H9 (cell line): ENCODE results near the gene TSPAN5. TPM values are rescaled to one million over a fixed set of nuclear protein-coding genes. Genes with fewer than 3 reads are reported as not detected.

Experiments used
- DNase-seq: peaks from one replicate; pipeline ENCODE4 v3.0.0-alpha.2; 2017
- H2AFZ ChIP-seq: one replicate; pipeline ENCODE4 v1.6.1; 2013; ENCODE audit warnings: mild to moderate bottlenecking, low read length, control low read depth, moderate library complexity
- H2AK5ac ChIP-seq: 2 replicates; pipeline ENCODE4 v1.6.1; 2013; ENCODE audit warnings: low read length, control low read depth, mixed read lengths; ENCODE audit not compliant: insufficient read length
- H2BK120ac ChIP-seq: one replicate; pipeline ENCODE4 v1.6.1; 2013; ENCODE audit warnings: low read depth, mild to moderate bottlenecking, low read length, control low read depth, inconsistent platforms; ENCODE audit not compliant: poor library complexity, severe bottlenecking
- H2BK12ac ChIP-seq: 2 replicates; pipeline ENCODE4 v1.6.1; 2013; ENCODE audit warnings: low read length, control low read depth, mixed read lengths, low read depth; ENCODE audit not compliant: insufficient read length
- H2BK15ac ChIP-seq: 2 replicates; pipeline ENCODE4 v1.6.1; 2013; ENCODE audit warnings: low read depth, low read length, control low read depth
- H2BK20ac ChIP-seq: one replicate; pipeline ENCODE4 v1.6.1; 2013; ENCODE audit warnings: low read depth, mild to moderate bottlenecking, low read length, control low read depth, inconsistent platforms; ENCODE audit not compliant: poor library complexity, severe bottlenecking
- H2BK5ac ChIP-seq: 2 replicates; pipeline ENCODE4 v1.6.1; 2013; ENCODE audit warnings: low read length, control low read depth, mixed read lengths; ENCODE audit not compliant: insufficient read length
- H3K14ac ChIP-seq: 2 replicates; pipeline ENCODE4 v1.6.1; 2013; ENCODE audit warnings: low read length, control low read depth; ENCODE audit not compliant: insufficient read depth
- H3K18ac ChIP-seq: 2 replicates; pipeline ENCODE4 v1.6.1; 2013; ENCODE audit warnings: low read depth, mild to moderate bottlenecking, mixed read lengths, low read length, control low read depth; ENCODE audit not compliant: insufficient read length
- H3K23ac ChIP-seq: 2 replicates; pipeline ENCODE4 v1.6.1; 2013; ENCODE audit warnings: low read length, control low read depth, mixed read lengths, low read depth; ENCODE audit not compliant: insufficient read length
- H3K23me2 ChIP-seq: 2 replicates; pipeline ENCODE4 v1.6.1; 2013; ENCODE audit warnings: low read depth, mild to moderate bottlenecking, mixed read lengths, low read length, control low read depth; ENCODE audit not compliant: insufficient read length, poor library complexity, severe bottlenecking
- H3K27ac ChIP-seq: 2 replicates; pipeline ENCODE4 v1.5.1; 2013; ENCODE audit warnings: low read length, control low read depth, mixed read lengths, low read depth; ENCODE audit not compliant: insufficient read length
- H3K27me3 ChIP-seq: 2 replicates; pipeline ENCODE4 v1.6.1; 2013; ENCODE audit warnings: low read length, control low read depth, inconsistent platforms; ENCODE audit not compliant: insufficient read depth
- H3K4ac ChIP-seq: 2 replicates; pipeline ENCODE4 v1.6.1; 2013; ENCODE audit warnings: low read depth, mild to moderate bottlenecking, control low read depth, inconsistent platforms, low read length, moderate library complexity
- H3K4me1 ChIP-seq: 2 replicates; pipeline ENCODE4 v1.6.1; 2013; ENCODE audit warnings: low read length, control low read depth, inconsistent platforms; ENCODE audit not compliant: insufficient read depth
- H3K4me2 ChIP-seq: 2 replicates; pipeline ENCODE4 v1.6.1; 2013; ENCODE audit warnings: low read length, control low read depth, mixed read lengths; ENCODE audit not compliant: insufficient read length, insufficient read depth
- H3K56ac ChIP-seq: 2 replicates; pipeline ENCODE4 v1.6.1; 2013; ENCODE audit warnings: low read depth, mild to moderate bottlenecking, mixed read lengths, low read length, control low read depth; ENCODE audit not compliant: insufficient read length
- H3K79me1 ChIP-seq: 2 replicates; pipeline ENCODE4 v1.6.1; 2013; ENCODE audit warnings: low read depth, mild to moderate bottlenecking, moderate library complexity, low read length, control low read depth, inconsistent platforms; ENCODE audit not compliant: insufficient read depth, poor library complexity, severe bottlenecking
- H3K79me2 ChIP-seq: 2 replicates; pipeline ENCODE4 v1.6.1; 2013; ENCODE audit warnings: low read length, control low read depth, inconsistent platforms; ENCODE audit not compliant: insufficient read depth
- H3K9ac ChIP-seq: 2 replicates; pipeline ENCODE4 v1.6.1; 2013; ENCODE audit warnings: low read length, control low read depth, mixed read lengths; ENCODE audit not compliant: insufficient read length; ENCODE audit errors: extremely low read depth
- H3K9me3 ChIP-seq: one replicate; pipeline ENCODE4 v1.6.1; 2013; ENCODE audit warnings: low read depth, low read length, inconsistent platforms; ENCODE audit not compliant: control insufficient read depth
- H3T11ph ChIP-seq: one replicate; pipeline ENCODE4 v1.6.1; 2013; ENCODE audit warnings: mild to moderate bottlenecking, low read length, control low read depth, inconsistent platforms
- H4K20me1 ChIP-seq: one replicate; pipeline ENCODE4 v1.6.1; 2013; ENCODE audit not compliant: control insufficient read depth, insufficient read length, insufficient read depth
- H4K5ac ChIP-seq: 2 replicates; pipeline ENCODE4 v1.6.1; 2013; ENCODE audit warnings: low read depth, mild to moderate bottlenecking, mixed read lengths, low read length, control low read depth; ENCODE audit not compliant: insufficient read length
- H4K8ac ChIP-seq: replicated peaks from 2 replicates; pipeline ENCODE4 v1.6.1; 2013; ENCODE audit warnings: low read length, control low read depth, mixed read lengths, low read depth; ENCODE audit not compliant: insufficient read length
- H4K91ac ChIP-seq: 2 replicates; pipeline ENCODE4 v1.6.1; 2013; ENCODE audit warnings: low read depth, mild to moderate bottlenecking, moderate library complexity, mixed read lengths, low read length, control low read depth; ENCODE audit not compliant: insufficient read length
- H3K27ac Mint-ChIP-seq, 3 experiments: 2 replicates in 2 of 3; 3 replicates in 1 of 3; pipeline ENCODE4 v1.8.0; 2020 to 2021; ENCODE audit warnings: mixed read lengths in 3 of 3, mild to moderate bottlenecking in 1 of 3, moderate library complexity in 1 of 3
- H3K27me3 Mint-ChIP-seq: 2 replicates; pipeline ENCODE4 v1.8.0; 2021; ENCODE audit warnings: low read depth, mild to moderate bottlenecking, moderate library complexity, mixed read lengths
- H3K36me3 Mint-ChIP-seq, 3 experiments: 2 replicates in 2 of 3; 3 replicates in 1 of 3; pipeline ENCODE4 v1.8.0; 2020 to 2021; ENCODE audit warnings: low read depth in 3 of 3, mixed read lengths in 3 of 3; ENCODE audit not compliant: insufficient read depth in 1 of 3
- H3K4me1 Mint-ChIP-seq, 2 experiments: 2 replicates each; pipeline ENCODE4 v1.8.0; 2020; ENCODE audit warnings: mixed read lengths in 2 of 2
- H3K4me3 Mint-ChIP-seq, 2 experiments: 2 replicates in 1 of 2; 3 replicates in 1 of 2; pipeline ENCODE4 v1.8.0; 2020 to 2021; ENCODE audit warnings: mild to moderate bottlenecking in 2 of 2, mixed read lengths in 2 of 2, moderate library complexity in 1 of 2
- H3K9me3 Mint-ChIP-seq, 2 experiments: 2 replicates in 1 of 2; 3 replicates in 1 of 2; pipeline ENCODE4 v1.8.0; 2020; ENCODE audit warnings: mild to moderate bottlenecking in 2 of 2, mixed read lengths in 2 of 2, moderate library complexity in 1 of 2
- WGBS: extraction: QIAGEN DNeasy Blood & Tissue Kit; methylation state at CpG from one replicate; pipeline ENCODE4 v1.1.7; 2013; ENCODE audit warnings: missing lambda C conversion rate, low lambda C conversion rate, mixed read lengths; ENCODE audit not compliant: insufficient read length; ENCODE audit errors: extremely low coverage; 5-methylcytosine and 5-hydroxymethylcytosine counted together
- total RNA-seq: library from RNA; stranded (reverse); gene quantifications from 2 replicates; pipeline ENCODE4 v1.2.1, GENCODE V29; 2021
- TF ChIP-seq, protein P1 (sequence below): fragments of 200-600 bp; sonication (generic); conservative IDR thresholded peaks from 3 replicates; pipeline ENCODE4 v1.8.0; 2021; ENCODE audit warnings: antibody characterized with exemption, mild to moderate bottlenecking

Gene TSPAN5
- total RNA-seq, 1 experiment from 2014 or later = 7.0 TPM

DNA sequence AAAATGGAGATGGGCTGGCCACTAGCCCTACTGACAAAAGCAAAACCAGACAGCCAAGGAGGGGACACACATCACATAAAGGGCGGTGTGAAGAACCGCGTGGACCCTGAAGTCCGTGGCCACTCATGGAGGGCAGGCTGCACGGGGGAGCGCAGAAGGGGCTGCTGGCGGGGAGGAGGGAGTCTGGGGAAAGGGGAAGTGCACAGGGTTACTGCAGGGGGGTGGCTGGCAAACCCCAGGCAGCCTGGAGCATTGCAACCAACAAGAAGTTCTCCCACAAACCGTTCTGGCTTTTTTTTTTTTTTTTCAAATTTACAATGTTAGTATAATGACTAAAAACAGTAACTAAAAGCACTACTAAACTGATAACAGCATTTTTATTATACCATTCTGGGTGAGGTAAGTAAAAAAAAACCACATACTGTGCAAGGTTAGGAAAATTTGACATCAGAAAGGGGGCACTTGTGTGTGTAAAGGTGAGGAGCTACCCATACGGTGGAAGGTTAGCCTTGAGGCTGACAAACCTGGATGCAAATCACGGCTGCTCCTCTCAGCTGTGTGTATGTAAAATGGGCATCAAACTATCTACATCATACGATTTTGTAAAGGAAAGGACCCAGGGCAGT, 87.1 kb downstream of the TSPAN5 start:
- H3K14ac ChIP-seq = no peak overlapping the region
- no peak overlapping the region for H4K5ac ChIP-seq
- H3K27me3 ChIP-seq = no peaks in the 10 kb centered on the region
- WGBS = no CpG with 5 or more reads among the region's 11 CpGs
- no peak overlapping the region for H3K9ac ChIP-seq
- DNase-seq = no peak
- Mint-ChIP-seq H3K36me3 (peaks cover 0 to 4% (median 0%) of the 10 kb centered on the region in 3 experiments; a peak in 2 of 7 replicates), H3K4me3 (no peak overlapping the region), H3K27ac (no peak overlapping the region), H3K4me1 (peaks cover 5% of the 10 kb centered on the region in 2 experiments), H3K9me3 (no peaks in the 10 kb centered on the region), H3K27me3 (no peaks in the 10 kb centered on the region)
- H2AFZ ChIP-seq = no peak overlapping the region
- H4K20me1 ChIP-seq = no peaks in the 10 kb centered on the region
- peaks cover 4% of the 10 kb centered on the region for H3K4me1 ChIP-seq
- H2BK12ac ChIP-seq = no peak overlapping the region
- H3K18ac ChIP-seq = no peak overlapping the region
- H3K56ac ChIP-seq = no peak overlapping the region
- H4K8ac ChIP-seq = no peak overlapping the region
- no peaks in the 10 kb centered on the region for H3K79me1 ChIP-seq
- TF ChIP-seq, protein P1, sequence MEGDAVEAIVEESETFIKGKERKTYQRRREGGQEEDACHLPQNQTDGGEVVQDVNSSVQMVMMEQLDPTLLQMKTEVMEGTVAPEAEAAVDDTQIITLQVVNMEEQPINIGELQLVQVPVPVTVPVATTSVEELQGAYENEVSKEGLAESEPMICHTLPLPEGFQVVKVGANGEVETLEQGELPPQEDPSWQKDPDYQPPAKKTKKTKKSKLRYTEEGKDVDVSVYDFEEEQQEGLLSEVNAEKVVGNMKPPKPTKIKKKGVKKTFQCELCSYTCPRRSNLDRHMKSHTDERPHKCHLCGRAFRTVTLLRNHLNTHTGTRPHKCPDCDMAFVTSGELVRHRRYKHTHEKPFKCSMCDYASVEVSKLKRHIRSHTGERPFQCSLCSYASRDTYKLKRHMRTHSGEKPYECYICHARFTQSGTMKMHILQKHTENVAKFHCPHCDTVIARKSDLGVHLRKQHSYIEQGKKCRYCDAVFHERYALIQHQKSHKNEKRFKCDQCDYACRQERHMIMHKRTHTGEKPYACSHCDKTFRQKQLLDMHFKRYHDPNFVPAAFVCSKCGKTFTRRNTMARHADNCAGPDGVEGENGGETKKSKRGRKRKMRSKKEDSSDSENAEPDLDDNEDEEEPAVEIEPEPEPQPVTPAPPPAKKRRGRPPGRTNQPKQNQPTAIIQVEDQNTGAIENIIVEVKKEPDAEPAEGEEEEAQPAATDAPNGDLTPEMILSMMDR = no peak
- no peak overlapping the region for H3K4ac ChIP-seq
- H3K27ac ChIP-seq = no peak overlapping the region
- H2BK120ac ChIP-seq = no peak overlapping the region
- no peak overlapping the region for H3K23ac ChIP-seq
- H2BK15ac ChIP-seq = no peak overlapping the region
- H2BK5ac ChIP-seq = no peak overlapping the region
- no peaks in the 10 kb centered on the region for H3K23me2 ChIP-seq
- no peak overlapping the region for H2BK20ac ChIP-seq
- no peak overlapping the region for H3K4me2 ChIP-seq
- no peak overlapping the region for H2AK5ac ChIP-seq
- H3K9me3 ChIP-seq = no peaks in the 10 kb centered on the region
- no peaks in the 10 kb centered on the region for H3K79me2 ChIP-seq
- H3T11ph ChIP-seq = no peak overlapping the region
- no peak overlapping the region for H4K91ac ChIP-seq
